ENCODE measurements around the gene CYTH1.
A peak's percentile ranks its signal among the peaks of the same experiment; 100 is the strongest.
"Not testable (repeated sequence)": the region's sequence is repeated elsewhere in the genome, so short reads cannot be mapped to it uniquely, and the experiment has no call there.

CYTH1 gene

GRCh38 chr17:78785663-78786057, 3.6 kb upstream of the CYTH1 start:
- no peak for DNase-seq

GRCh38 chr17:78785011-78785662, 3.1 kb upstream of the CYTH1 start:
- DNase-seq: no peak

GRCh38 chr17:78784352-78784751, 2.3 kb upstream of the CYTH1 start:
- no peak for DNase-seq

GRCh38 chr17:78783711-78784324, 1.7 kb upstream of the CYTH1 start:
- no peak for DNase-seq

- DNase-seq: peak in 11 of 14 donors; percentile 19 to 63 (median 42)
Measured at GRCh38 chr17:78781104-78781892, 775 bp downstream of the CYTH1 start.

GRCh38 chr17:78780335-78780734, 1.7 kb downstream of the CYTH1 start:
- DNase-seq: no peak

GRCh38 chr17:78779850-78780249, 2.2 kb downstream of the CYTH1 start:
- peak in 1 of 14 donors; percentile 19 for DNase-seq

- not testable (repeated sequence) for DNase-seq
Measured at GRCh38 chr17:78779286-78779651, 2.8 kb downstream of the CYTH1 start.

GRCh38 chr17:78777881-78778280, 4.2 kb downstream of the CYTH1 start:
- DNase-seq: no peak

GRCh38 chr17:78774956-78775571, 7.0 kb downstream of the CYTH1 start:
- peak in 3 of 14 donors; percentile 13 to 23 (median 19) for DNase-seq

- no peak for DNase-seq
Measured at GRCh38 chr17:78774453-78774852, 7.6 kb downstream of the CYTH1 start.

GRCh38 chr17:78771758-78772382, 10.2 kb downstream of the CYTH1 start:
- no peak for DNase-seq

GRCh38 chr17:78769196-78769773, 12.8 kb downstream of the CYTH1 start:
- no peak for DNase-seq

- no peak for DNase-seq
Measured at GRCh38 chr17:78767806-78768205, 14.3 kb downstream of the CYTH1 start.

GRCh38 chr17:78766743-78767294, 15.3 kb downstream of the CYTH1 start:
- no peak for DNase-seq

GRCh38 chr17:78766225-78766624, 15.8 kb downstream of the CYTH1 start:
- no peak for DNase-seq

- DNase-seq: no peak
Measured at GRCh38 chr17:78765821-78766220, 16.3 kb downstream of the CYTH1 start.

- DNase-seq: peak in 8 of 14 donors; percentile 25 to 68 (median 38)
Measured at GRCh38 chr17:78764871-78765270, 17.2 kb downstream of the CYTH1 start.

- no peak for DNase-seq
Measured at GRCh38 chr17:78763561-78763960, 18.5 kb downstream of the CYTH1 start.

- DNase-seq: no peak
Measured at GRCh38 chr17:78761789-78762406, 20.2 kb downstream of the CYTH1 start.

- no peak for DNase-seq
Measured at GRCh38 chr17:78759969-78760352, 22.1 kb downstream of the CYTH1 start.

All from C1 segment of cervical spinal cord (tissue), 14 donors.